CD4-positive, CD25-positive, alpha-beta regulatory T cell (primary cell): ENCODE results near the gene XXYLT1. TPM values are rescaled to one million over a fixed set of nuclear protein-coding genes. Genes with fewer than 3 reads are reported as not detected.

ENCODE experiments used
- ATAC-seq, 2 donors: fragments of 150-1000 bp; cut with Tn5 transposase; one replicate each; pipeline ENCODE4 v1.10.0; 2021; ENCODE audit warnings: low read depth in 2 of 2, moderate number of reproducible peaks in 2 of 2, moderate library complexity in 1 of 2
- DNase-seq, 3 donors: peaks; one replicate each; pipeline versions ENCODE4 v3.0.0 to v3.0.0-alpha.2; 2012 to 2022; ENCODE audit warnings: mixed read lengths in 1 of 3
- H3K27ac ChIP-seq: one replicate; pipeline ENCODE4 v1.7.0; 2013; ENCODE audit warnings: mild to moderate bottlenecking, low read length; ENCODE audit not compliant: insufficient read depth, poor library complexity, severe bottlenecking
- H3K27me3 ChIP-seq: one replicate; pipeline ENCODE4 v1.7.0; 2013; ENCODE audit warnings: low read length; ENCODE audit not compliant: control insufficient read depth, insufficient read depth
- H3K36me3 ChIP-seq: one replicate; pipeline ENCODE4 v1.7.0; 2013; ENCODE audit warnings: mild to moderate bottlenecking, low read length, moderate library complexity; ENCODE audit not compliant: control insufficient read depth, insufficient read depth
- H3K4me1 ChIP-seq: 2 replicates; pipeline ENCODE4 v1.7.0; 2013; ENCODE audit warnings: mild to moderate bottlenecking, low read length; ENCODE audit not compliant: insufficient read depth, control insufficient read depth, poor library complexity, severe bottlenecking
- H3K4me3 ChIP-seq: one replicate; pipeline ENCODE4 v1.7.0; 2013; ENCODE audit warnings: low read depth, mild to moderate bottlenecking, low read length, moderate library complexity
- H3K9me3 ChIP-seq, 2 experiments: 1 replicate in 1 of 2; 2 replicates in 1 of 2; pipeline ENCODE4 v1.7.0; 2013; ENCODE audit warnings: low read length in 2 of 2, mild to moderate bottlenecking in 1 of 2, moderate library complexity in 1 of 2; ENCODE audit not compliant: control insufficient read depth in 2 of 2
- H3K27ac Mint-ChIP-seq, 3 donors: one replicate each; pipeline ENCODE4 v1.8.0; 2020 to 2022; ENCODE audit warnings: mild to moderate bottlenecking in 3 of 3, mixed read lengths in 3 of 3, moderate library complexity in 2 of 3
- H3K27me3 Mint-ChIP-seq: one replicate; pipeline ENCODE4 v1.8.0; 2022; ENCODE audit warnings: mild to moderate bottlenecking, mixed read lengths
- H3K36me3 Mint-ChIP-seq: one replicate; pipeline ENCODE4 v1.8.0; 2020; ENCODE audit warnings: mixed read lengths
- H3K4me1 Mint-ChIP-seq, 4 donors: one replicate each; pipeline ENCODE4 v1.8.0; 2020 to 2022; ENCODE audit warnings: mixed read lengths in 4 of 4, mild to moderate bottlenecking in 1 of 4
- H3K4me3 Mint-ChIP-seq, 4 donors: one replicate each; pipeline ENCODE4 v1.8.0; 2020 to 2022; ENCODE audit warnings: mild to moderate bottlenecking in 4 of 4, mixed read lengths in 4 of 4, moderate library complexity in 3 of 4
- H3K9me3 Mint-ChIP-seq, 7 donors: one replicate each; pipeline ENCODE4 v1.8.0; 2020 to 2022; ENCODE audit warnings: mixed read lengths in 7 of 7, mild to moderate bottlenecking in 3 of 7, moderate library complexity in 2 of 7
- polyA plus RNA-seq, 4 donors: library from polyadenylated mRNA; unstranded; fragments of 300-500 nt; fragmentation: Illumina TruSeq; gene quantifications; one replicate each; pipeline ENCODE4 v1.2.3, GENCODE V29; 2021
- total RNA-seq: library from RNA; stranded (reverse); gene quantifications from one replicate; pipeline ENCODE4 v1.2.3, GENCODE V29; 2022

XXYLT1 gene
- total and polyA plus RNA-seq, 5 donors from 2014 or later, result 3.9 to 6.4 (median 5.7) TPM

GRCh38 chr3:195271410-195272243 lies 668 bp upstream of the XXYLT1 start:
- H3K4me3 Mint-ChIP-seq, result peak overlapping the region; percentile 88 to 94 (median 92)
- ATAC-seq (peak; percentile 75), DNase-seq (peak; percentile 75 to 94 (median 87))
- H3K4me3 ChIP-seq, result peak overlapping the region; percentile 85
- H3K27me3 ChIP-seq, result no peaks in the 10 kb centered on the region
- H3K27me3 Mint-ChIP-seq, result no peaks in the 10 kb centered on the region
- H3K9me3 ChIP-seq, result no peaks in the 10 kb centered on the region
- no peaks in the 10 kb centered on the region for H3K9me3 Mint-ChIP-seq
- H3K27ac ChIP-seq, result peak overlapping the region; percentile 64
- peak overlapping the region in 2 of 3 donors; percentile 67 to 96 for H3K27ac Mint-ChIP-seq
- no peaks in the 10 kb centered on the region for H3K36me3 Mint-ChIP-seq
- peaks cover 18 to 35% (median 22%) of the 10 kb centered on the region in 4 donors for H3K4me1 Mint-ChIP-seq
- H3K36me3 ChIP-seq, result peaks cover 9% of the 10 kb centered on the region
- H3K4me1 ChIP-seq, result peaks cover 23% of the 10 kb centered on the region

- peaks cover 18 to 39% (median 23%) of the 10 kb centered on the region in 4 donors for H3K4me1 Mint-ChIP-seq
- peaks cover 23% of the 10 kb centered on the region for H3K4me1 ChIP-seq
- peaks cover 6% of the 10 kb centered on the region for H3K36me3 ChIP-seq
- ATAC-seq (no peak), DNase-seq (peak in 2 of 3 donors; percentile 27 to 55)
- peak overlapping the region; percentile 64 for H3K27ac ChIP-seq
- H3K27ac Mint-ChIP-seq, result peak overlapping the region in 2 of 3 donors; percentile 23 to 31
- no peaks in the 10 kb centered on the region for H3K27me3 ChIP-seq
- no peaks in the 10 kb centered on the region for H3K9me3 Mint-ChIP-seq
- H3K36me3 Mint-ChIP-seq, result no peaks in the 10 kb centered on the region
- peak overlapping the region; percentile 51 for H3K4me3 ChIP-seq
- H3K4me3 Mint-ChIP-seq, result peak overlapping the region; percentile 83 to 94 (median 88)
- no peaks in the 10 kb centered on the region for H3K9me3 ChIP-seq
- no peaks in the 10 kb centered on the region for H3K27me3 Mint-ChIP-seq
Observed at GRCh38 chr3:195270079-195270816, 711 bp downstream of the XXYLT1 start.

- ATAC-seq (no peak), DNase-seq (no peak)
- Mint-ChIP-seq H3K9me3 (no peaks in the 10 kb centered on the region), H3K4me3 (peak overlapping the region; percentile 83 to 94 (median 88)), H3K36me3 (no peaks in the 10 kb centered on the region), H3K27me3 (no peaks in the 10 kb centered on the region), H3K4me1 (peaks cover 18 to 40% (median 23%) of the 10 kb centered on the region in 4 donors), H3K27ac (peak overlapping the region in 2 of 3 donors; percentile 23 to 43)
- Histone ChIP-seq H3K27ac (no peak overlapping the region), H3K27me3 (no peaks in the 10 kb centered on the region), H3K36me3 (peaks cover 6% of the 10 kb centered on the region), H3K4me3 (peak overlapping the region; percentile 51), H3K4me1 (peaks cover 23% of the 10 kb centered on the region), H3K9me3 (no peaks in the 10 kb centered on the region)
Observed at GRCh38 chr3:195269375-195270078, 1.4 kb downstream of the XXYLT1 start.

GRCh38 chr3:195268576-195269309 lies 2.2 kb downstream of the XXYLT1 start:
- H3K27me3 ChIP-seq, result no peaks in the 10 kb centered on the region
- ATAC-seq (no peak), DNase-seq (no peak)
- H3K4me3 ChIP-seq, result no peak overlapping the region
- H3K9me3 ChIP-seq, result no peaks in the 10 kb centered on the region
- H3K4me3 Mint-ChIP-seq, result peak overlapping the region; percentile 22 to 94 (median 84)
- H3K27ac Mint-ChIP-seq, result no peak overlapping the region
- H3K36me3 Mint-ChIP-seq, result peaks cover 4% of the 10 kb centered on the region
- H3K9me3 Mint-ChIP-seq, result no peaks in the 10 kb centered on the region
- no peaks in the 10 kb centered on the region for H3K27me3 Mint-ChIP-seq
- peaks cover 23% of the 10 kb centered on the region for H3K4me1 ChIP-seq
- H3K4me1 Mint-ChIP-seq, result peaks cover 18 to 40% (median 24%) of the 10 kb centered on the region in 4 donors
- H3K27ac ChIP-seq, result no peak overlapping the region
- peaks cover 6% of the 10 kb centered on the region for H3K36me3 ChIP-seq

GRCh38 chr3:195267096-195267495 lies 3.9 kb downstream of the XXYLT1 start:
- Mint-ChIP-seq H3K36me3 (peaks cover 4% of the 10 kb centered on the region), H3K4me1 (peaks cover 16 to 42% (median 26%) of the 10 kb centered on the region in 4 donors), H3K9me3 (no peaks in the 10 kb centered on the region), H3K27ac (no peak overlapping the region), H3K27me3 (no peaks in the 10 kb centered on the region), H3K4me3 (peak overlapping the region in 2 of 4 donors; percentile 43 to 82)
- H3K9me3 ChIP-seq, result no peaks in the 10 kb centered on the region
- ATAC-seq (no peak), DNase-seq (no peak)
- H3K36me3 ChIP-seq, result peaks cover 6% of the 10 kb centered on the region
- H3K27ac ChIP-seq, result no peak overlapping the region
- peaks cover 23% of the 10 kb centered on the region for H3K4me1 ChIP-seq
- no peak overlapping the region for H3K4me3 ChIP-seq
- no peaks in the 10 kb centered on the region for H3K27me3 ChIP-seq

GRCh38 chr3:195266428-195266827 lies 4.5 kb downstream of the XXYLT1 start:
- H3K27me3 ChIP-seq, result no peaks in the 10 kb centered on the region
- H3K27ac ChIP-seq, result no peak overlapping the region
- peaks cover 6% of the 10 kb centered on the region for H3K36me3 ChIP-seq
- H3K4me3 ChIP-seq, result no peak overlapping the region
- H3K4me3 Mint-ChIP-seq, result peak overlapping the region in 1 of 4 donors; percentile 43
- peaks cover 9 to 37% (median 24%) of the 10 kb centered on the region in 4 donors for H3K4me1 Mint-ChIP-seq
- H3K4me1 ChIP-seq, result peaks cover 18% of the 10 kb centered on the region
- H3K27me3 Mint-ChIP-seq, result no peaks in the 10 kb centered on the region
- peaks cover 4% of the 10 kb centered on the region for H3K36me3 Mint-ChIP-seq
- no peak for DNase-seq
- no peaks in the 10 kb centered on the region for H3K9me3 ChIP-seq
- H3K27ac Mint-ChIP-seq, result no peak overlapping the region
- ATAC-seq, result no peak
- H3K9me3 Mint-ChIP-seq, result no peaks in the 10 kb centered on the region
